ENCODE measurements around the gene OLFML2B. TPM values are rescaled to one million over a fixed set of nuclear protein-coding genes. Genes with fewer than 3 reads are reported as not detected.
"Not testable (repeated sequence)": the region's sequence is repeated elsewhere in the genome, so short reads cannot be mapped to it uniquely, and the experiment has no call there.

The OLFML2B gene
- total RNA-seq, 2 donors from 2014 or later, result 32.2 to 46.6 TPM

- no peak for TF ChIP-seq CTCF (IDR thresholded peaks at IDR 0.05)
- DNase-seq (ENCODE audit: low spot score) (no peak), ATAC-seq (ENCODE audit: insufficient number of reproducible peaks, low FRiP score, low read depth) (no peak)
- no peaks in the 10 kb centered on the region for H3K4me1 ChIP-seq (ENCODE audit: control insufficient read depth in 1 of 2, low read depth in 2 of 2)
- no peak overlapping the region for H3K27ac ChIP-seq
- H3K36me3 ChIP-seq, result no peaks in the 10 kb centered on the region
- H3K9me3 ChIP-seq, result no peaks in the 10 kb centered on the region
- no peak overlapping the region for H3K4me3 ChIP-seq
- no peaks in the 10 kb centered on the region for H3K27me3 ChIP-seq (replicated peaks; ENCODE audit: insufficient read depth)
These were observed 31.4 kb upstream of the OLFML2B start for GRCh38 chr1:162055062-162055461.

GRCh38 chr1:162053949-162054348 is 30.3 kb upstream of the OLFML2B start:
- DNase-seq (ENCODE audit: low spot score); H3K27me3 ChIP-seq (replicated peaks; ENCODE audit: insufficient read depth); H3K9me3 ChIP-seq; H3K4me1 ChIP-seq (ENCODE audit: control insufficient read depth in 1 of 2, low read depth in 2 of 2); H3K27ac ChIP-seq; H3K4me3 ChIP-seq; ATAC-seq (ENCODE audit: insufficient number of reproducible peaks, low FRiP score, low read depth); H3K36me3 ChIP-seq: not testable (repeated sequence)

- DNase-seq (ENCODE audit: low spot score), result no peak
- Histone ChIP-seq H3K36me3 (no peaks in the 10 kb centered on the region), H3K4me3 (no peak overlapping the region), H3K27me3 (replicated peaks; ENCODE audit: insufficient read depth) (no peaks in the 10 kb centered on the region), H3K27ac (no peak overlapping the region), H3K9me3 (no peaks in the 10 kb centered on the region), H3K4me1 (ENCODE audit: control insufficient read depth in 1 of 2, low read depth in 2 of 2) (no peaks in the 10 kb centered on the region)
- no peak for ATAC-seq (ENCODE audit: insufficient number of reproducible peaks, low FRiP score, low read depth)
- no peak for TF ChIP-seq CTCF (IDR thresholded peaks at IDR 0.05)
These were observed 23.3 kb upstream of the OLFML2B start for GRCh38 chr1:162046921-162047320.

- Histone ChIP-seq H3K4me1 (ENCODE audit: control insufficient read depth in 1 of 2, low read depth in 2 of 2) (peaks cover 0 to 2% of the 10 kb centered on the region in 2 donors), H3K9me3 (no peaks in the 10 kb centered on the region), H3K27me3 (replicated peaks; ENCODE audit: insufficient read depth) (no peaks in the 10 kb centered on the region), H3K27ac (no peak overlapping the region), H3K4me3 (no peak overlapping the region), H3K36me3 (no peaks in the 10 kb centered on the region)
- TF ChIP-seq CTCF (IDR thresholded peaks at IDR 0.05), result no peak
- no peak for DNase-seq (ENCODE audit: low spot score)
- ATAC-seq (ENCODE audit: insufficient number of reproducible peaks, low FRiP score, low read depth), result no peak
These were observed 18.7 kb upstream of the OLFML2B start for GRCh38 chr1:162042361-162042760.

GRCh38 chr1:162040657-162041056 is 17.0 kb upstream of the OLFML2B start:
- no peaks in the 10 kb centered on the region for H3K36me3 ChIP-seq
- TF ChIP-seq CTCF (IDR thresholded peaks at IDR 0.05), result no peak
- H3K4me1 ChIP-seq (ENCODE audit: control insufficient read depth in 1 of 2, low read depth in 2 of 2), result peaks cover 0 to 12% of the 10 kb centered on the region in 2 donors
- DNase-seq (ENCODE audit: low spot score), result no peak
- H3K9me3 ChIP-seq, result no peaks in the 10 kb centered on the region
- H3K27ac ChIP-seq, result no peak overlapping the region
- ATAC-seq (ENCODE audit: insufficient number of reproducible peaks, low FRiP score, low read depth), result no peak
- no peak overlapping the region for H3K4me3 ChIP-seq
- no peaks in the 10 kb centered on the region for H3K27me3 ChIP-seq (replicated peaks; ENCODE audit: insufficient read depth)

GRCh38 chr1:162040001-162040400 is 16.3 kb upstream of the OLFML2B start:
- Histone ChIP-seq H3K4me3 (no peak overlapping the region), H3K27ac (no peak overlapping the region), H3K9me3 (no peaks in the 10 kb centered on the region), H3K4me1 (ENCODE audit: control insufficient read depth in 1 of 2, low read depth in 2 of 2) (peaks cover 0 to 18% of the 10 kb centered on the region in 2 donors), H3K27me3 (replicated peaks; ENCODE audit: insufficient read depth) (no peaks in the 10 kb centered on the region), H3K36me3 (no peaks in the 10 kb centered on the region)
- DNase-seq (ENCODE audit: low spot score) (no peak), ATAC-seq (ENCODE audit: insufficient number of reproducible peaks, low FRiP score, low read depth) (no peak)
- TF ChIP-seq CTCF (IDR thresholded peaks at IDR 0.05), result no peak
